Adrenal gland (tissue), 5 donors: ENCODE results near the gene PAFAH1B2.
A peak's percentile ranks its signal among the peaks of the same experiment; 100 is the strongest.

Experiments
- CTCF ChIP-seq, 6 experiments: fragments of 450-650 bp in 4 of 6; fragments of 200-600 bp in 2 of 6; sonication (generic) in 1 of 6; IDR thresholded peaks; 1 replicate in 5 of 6; 2 replicates in 1 of 6; pipeline versions ENCODE4 v1.5.1 to v1.8.0; 2016 to 2021; ENCODE audit warnings: antibody characterized with exemption in 6 of 6, mild to moderate bottlenecking in 2 of 6, moderate library complexity in 1 of 6
- POLR2A ChIP-seq, 2 donors: fragments of 450-650 bp; IDR thresholded peaks; one replicate each; pipeline ENCODE4 v1.6.1; 2017; ENCODE audit warnings: antibody characterized with exemption in 2 of 2, mild to moderate bottlenecking in 2 of 2, moderate library complexity in 1 of 2
- donor health status: DM: no; HTN: no; CAD: no.

- peak in 5 of 6 experiments; percentile 17 to 50 (median 44) for TF ChIP-seq CTCF (IDR thresholded peaks at IDR 0.05)
- peak; percentile 41 to 58 for TF ChIP-seq POLR2A (IDR thresholded peaks at IDR 0.05)
These were observed 45.5 kb upstream of the PAFAH1B2 start, which contains the start of gene SIK3 for GRCh38 chr11:117098269-117099232.
